ENCODE measurements around the gene FHAD1.

The FHAD1 gene

DNA sequence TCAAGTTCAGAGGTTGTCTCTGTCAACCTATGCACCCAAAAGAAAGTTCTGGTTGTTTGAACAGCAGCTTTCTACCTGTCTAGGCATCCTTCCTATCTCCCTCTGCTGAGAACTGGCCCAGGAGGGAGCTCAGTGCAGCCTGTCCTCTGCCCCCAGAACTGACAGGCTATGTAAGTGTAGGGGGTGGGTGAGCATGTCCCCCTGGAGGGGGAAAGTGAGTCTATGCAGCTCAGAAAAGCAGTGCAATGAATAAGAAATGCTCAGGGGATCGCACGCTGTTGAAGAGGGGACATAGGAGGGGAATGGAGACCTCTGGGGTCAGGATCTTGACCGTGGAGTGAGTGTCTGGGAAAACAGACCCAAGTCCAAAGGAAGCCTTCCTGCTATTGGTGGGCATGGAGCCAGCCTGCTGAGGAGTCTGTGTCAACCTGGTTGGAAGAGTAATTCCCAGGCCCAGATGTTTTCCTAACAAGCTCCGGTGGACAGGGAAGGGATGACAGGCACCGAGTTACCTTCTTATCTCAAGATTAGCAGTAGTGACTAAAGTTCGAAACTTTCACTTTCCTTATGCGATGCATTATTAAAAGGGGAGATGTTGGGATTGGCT lies 26.1 kb upstream of the FHAD1 start:
- DNase-seq (ENCODE audit: low spot score) (no peak), ATAC-seq (ENCODE audit: low read depth) (no peak)
- Histone ChIP-seq H3K36me3 (ENCODE audit: low read depth) (peaks cover 14% of the 10 kb centered on the region; the same call in 1 of the 2 replicates), H3K27ac (ENCODE audit: poor library complexity, severe bottlenecking) (no peak overlapping the region), H3K4me1 (ENCODE audit: insufficient read depth, poor library complexity, severe bottlenecking) (no peaks in the 10 kb centered on the region), H3K9me3 (ENCODE audit: severe bottlenecking) (no peaks in the 10 kb centered on the region), H3K4me3 (ENCODE audit: severe bottlenecking) (no peak overlapping the region), H3K27me3 (ENCODE audit: insufficient read depth, poor library complexity, severe bottlenecking) (no peaks in the 10 kb centered on the region)
- TF ChIP-seq, protein P1, sequence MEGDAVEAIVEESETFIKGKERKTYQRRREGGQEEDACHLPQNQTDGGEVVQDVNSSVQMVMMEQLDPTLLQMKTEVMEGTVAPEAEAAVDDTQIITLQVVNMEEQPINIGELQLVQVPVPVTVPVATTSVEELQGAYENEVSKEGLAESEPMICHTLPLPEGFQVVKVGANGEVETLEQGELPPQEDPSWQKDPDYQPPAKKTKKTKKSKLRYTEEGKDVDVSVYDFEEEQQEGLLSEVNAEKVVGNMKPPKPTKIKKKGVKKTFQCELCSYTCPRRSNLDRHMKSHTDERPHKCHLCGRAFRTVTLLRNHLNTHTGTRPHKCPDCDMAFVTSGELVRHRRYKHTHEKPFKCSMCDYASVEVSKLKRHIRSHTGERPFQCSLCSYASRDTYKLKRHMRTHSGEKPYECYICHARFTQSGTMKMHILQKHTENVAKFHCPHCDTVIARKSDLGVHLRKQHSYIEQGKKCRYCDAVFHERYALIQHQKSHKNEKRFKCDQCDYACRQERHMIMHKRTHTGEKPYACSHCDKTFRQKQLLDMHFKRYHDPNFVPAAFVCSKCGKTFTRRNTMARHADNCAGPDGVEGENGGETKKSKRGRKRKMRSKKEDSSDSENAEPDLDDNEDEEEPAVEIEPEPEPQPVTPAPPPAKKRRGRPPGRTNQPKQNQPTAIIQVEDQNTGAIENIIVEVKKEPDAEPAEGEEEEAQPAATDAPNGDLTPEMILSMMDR (IDR thresholded peaks at IDR 0.05; ENCODE audit: poor library complexity, severe bottlenecking): no peak

DNA sequence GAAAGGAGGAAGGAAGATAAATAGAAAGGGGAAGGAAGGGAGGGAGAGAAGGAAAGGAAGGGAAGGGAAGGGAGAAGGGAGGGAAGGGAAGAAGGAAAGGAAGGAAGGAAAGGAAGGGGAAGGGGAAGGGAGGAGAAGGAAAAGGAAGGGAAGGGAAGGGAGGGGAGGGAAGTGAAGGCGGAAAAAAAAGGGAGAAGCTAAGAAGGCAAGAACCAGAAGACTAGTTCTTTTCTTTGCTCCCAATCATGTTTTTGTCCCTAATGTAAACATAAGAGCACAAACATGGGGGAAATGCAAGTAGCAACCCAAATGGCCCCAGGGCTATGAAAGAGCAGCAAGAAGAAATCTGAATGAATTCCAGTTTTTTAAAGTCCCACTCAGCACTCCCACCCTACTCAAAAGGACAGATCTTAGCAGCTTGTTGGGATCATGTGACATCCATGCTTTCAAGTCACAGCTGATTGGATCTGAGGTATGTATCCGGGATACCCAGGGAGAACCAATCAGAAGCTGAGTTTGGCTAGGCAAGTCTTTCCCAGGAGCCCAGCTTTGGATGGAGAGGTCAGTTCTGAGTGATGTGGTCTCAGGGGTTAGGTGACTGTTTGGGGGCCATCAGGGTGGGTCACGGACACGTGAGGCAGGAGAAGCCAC lies 24.2 kb upstream of the FHAD1 start:
- TF ChIP-seq, protein P1 (IDR thresholded peaks at IDR 0.05; ENCODE audit: poor library complexity, severe bottlenecking): no peak
- DNase-seq (ENCODE audit: low spot score) (no peak), ATAC-seq (ENCODE audit: low read depth) (no peak)
- Histone ChIP-seq H3K4me3 (ENCODE audit: severe bottlenecking) (no peak overlapping the region), H3K27me3 (ENCODE audit: insufficient read depth, poor library complexity, severe bottlenecking) (no peaks in the 10 kb centered on the region), H3K27ac (ENCODE audit: poor library complexity, severe bottlenecking) (no peak overlapping the region), H3K4me1 (ENCODE audit: insufficient read depth, poor library complexity, severe bottlenecking) (no peaks in the 10 kb centered on the region), H3K36me3 (ENCODE audit: low read depth) (peaks cover 14% of the 10 kb centered on the region; the same call in 1 of the 2 replicates), H3K9me3 (ENCODE audit: severe bottlenecking) (no peaks in the 10 kb centered on the region)

GRCh38 chr1:15224259-15224869 lies 22.7 kb upstream of the FHAD1 start:
- H3K4me1 ChIP-seq (ENCODE audit: insufficient read depth, poor library complexity, severe bottlenecking): no peaks in the 10 kb centered on the region
- DNase-seq (ENCODE audit: low spot score) (no peak), ATAC-seq (ENCODE audit: low read depth) (no peak)
- H3K27ac ChIP-seq (ENCODE audit: poor library complexity, severe bottlenecking): no peak overlapping the region
- H3K27me3 ChIP-seq (ENCODE audit: insufficient read depth, poor library complexity, severe bottlenecking): no peaks in the 10 kb centered on the region
- TF ChIP-seq, protein P1 (IDR thresholded peaks at IDR 0.05; ENCODE audit: poor library complexity, severe bottlenecking): no peak
- peaks cover 6% of the 10 kb centered on the region; the same call in 1 of the 2 replicates for H3K36me3 ChIP-seq (ENCODE audit: low read depth)
- no peaks in the 10 kb centered on the region for H3K9me3 ChIP-seq (ENCODE audit: severe bottlenecking)
- no peak overlapping the region for H3K4me3 ChIP-seq (ENCODE audit: severe bottlenecking)

- Histone ChIP-seq H3K27me3 (ENCODE audit: insufficient read depth, poor library complexity, severe bottlenecking) (no peaks in the 10 kb centered on the region), H3K4me1 (ENCODE audit: insufficient read depth, poor library complexity, severe bottlenecking) (no peaks in the 10 kb centered on the region), H3K27ac (ENCODE audit: poor library complexity, severe bottlenecking) (no peak overlapping the region), H3K9me3 (ENCODE audit: severe bottlenecking) (no peaks in the 10 kb centered on the region), H3K36me3 (ENCODE audit: low read depth) (peaks cover under 1% of the 10 kb centered on the region; the same call in 1 of the 2 replicates), H3K4me3 (ENCODE audit: severe bottlenecking) (no peak overlapping the region)
- no peak for DNase-seq (ENCODE audit: low spot score)
- TF ChIP-seq, protein P1 (IDR thresholded peaks at IDR 0.05; ENCODE audit: poor library complexity, severe bottlenecking): no peak
- no peak for ATAC-seq (ENCODE audit: low read depth)
Observed at GRCh38 chr1:15224974-15225373, 22.0 kb upstream of the FHAD1 start.
